B cell (primary cell): ENCODE results near the gene SULT1A4.
"Not testable (repeated sequence)": the region's sequence is repeated elsewhere in the genome, so short reads cannot be mapped to it uniquely, and the experiment has no call there.

Experiments
- EZH2 ChIP-seq: IDR thresholded peaks from 2 replicates; pipeline ENCODE4 v1.6.1; 2012; ENCODE audit warnings: borderline replicate concordance, low read depth, mild to moderate bottlenecking, moderate library complexity, low read length; ENCODE audit not compliant: insufficient read depth, poor library complexity, severe bottlenecking
- TF ChIP-seq, protein P1 (sequence below): fragments of 200-600 bp; IDR thresholded peaks from one replicate; pipeline ENCODE4 v1.8.0; 2022; ENCODE audit warnings: antibody characterized with exemption, mild to moderate bottlenecking

DNA sequence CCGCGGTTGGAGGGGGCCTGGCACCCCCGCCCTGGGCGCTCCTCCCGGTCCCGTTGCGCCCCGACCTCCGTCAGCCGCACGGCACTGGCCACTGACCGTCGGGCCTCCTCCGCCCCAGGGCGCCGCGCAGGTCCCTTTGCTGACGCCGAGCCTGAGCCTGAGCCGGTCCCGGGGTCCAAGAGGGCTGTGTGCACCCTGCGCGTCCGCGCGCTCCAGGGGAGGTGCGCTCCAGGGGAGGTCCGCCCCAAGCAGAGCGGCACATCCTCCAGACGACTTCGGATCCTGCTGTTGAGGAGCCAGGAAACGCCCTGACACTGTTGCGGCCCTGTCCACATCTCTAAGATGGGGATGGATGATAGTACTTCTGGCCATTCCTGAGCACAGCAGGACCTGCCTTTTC is 7.2 kb downstream of the SULT1A4 start:
- TF ChIP-seq, protein P1, sequence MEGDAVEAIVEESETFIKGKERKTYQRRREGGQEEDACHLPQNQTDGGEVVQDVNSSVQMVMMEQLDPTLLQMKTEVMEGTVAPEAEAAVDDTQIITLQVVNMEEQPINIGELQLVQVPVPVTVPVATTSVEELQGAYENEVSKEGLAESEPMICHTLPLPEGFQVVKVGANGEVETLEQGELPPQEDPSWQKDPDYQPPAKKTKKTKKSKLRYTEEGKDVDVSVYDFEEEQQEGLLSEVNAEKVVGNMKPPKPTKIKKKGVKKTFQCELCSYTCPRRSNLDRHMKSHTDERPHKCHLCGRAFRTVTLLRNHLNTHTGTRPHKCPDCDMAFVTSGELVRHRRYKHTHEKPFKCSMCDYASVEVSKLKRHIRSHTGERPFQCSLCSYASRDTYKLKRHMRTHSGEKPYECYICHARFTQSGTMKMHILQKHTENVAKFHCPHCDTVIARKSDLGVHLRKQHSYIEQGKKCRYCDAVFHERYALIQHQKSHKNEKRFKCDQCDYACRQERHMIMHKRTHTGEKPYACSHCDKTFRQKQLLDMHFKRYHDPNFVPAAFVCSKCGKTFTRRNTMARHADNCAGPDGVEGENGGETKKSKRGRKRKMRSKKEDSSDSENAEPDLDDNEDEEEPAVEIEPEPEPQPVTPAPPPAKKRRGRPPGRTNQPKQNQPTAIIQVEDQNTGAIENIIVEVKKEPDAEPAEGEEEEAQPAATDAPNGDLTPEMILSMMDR = not testable (repeated sequence)
- TF ChIP-seq EZH2 = not testable (repeated sequence)
